HepG2 (cell line): Measurements from ENCODE around the gene BLCAP. TPM values are rescaled to one million over a fixed set of nuclear protein-coding genes. Genes with fewer than 3 reads are reported as not detected.

Experiments
- ATRX ChIP-seq: sonication (generic); formaldehyde crosslinking; IDR thresholded peaks from 2 replicates; pipeline ENCODE4 v1.4.0; 2020; ENCODE audit warnings: missing genetic modification reagents, borderline replicate concordance
- CHD4 ChIP-seq: fragments of 200-600 bp; sonication (generic); IDR thresholded peaks from 2 replicates; pipeline ENCODE4 v1.7.0; 2017; ENCODE audit warnings: mild to moderate bottlenecking, low read length, borderline replicate concordance
- CSRNP1 ChIP-seq: sonication (generic); formaldehyde crosslinking; IDR thresholded peaks from 2 replicates; pipeline ENCODE4 v1.8.1; 2023; ENCODE audit warnings: mild to moderate bottlenecking, missing genetic modification reagents
- MTA3 ChIP-seq: sonication (generic); formaldehyde crosslinking; IDR thresholded peaks from 2 replicates; pipeline ENCODE4 v1.4.0; 2020; ENCODE audit warnings: missing genetic modification reagents
- NFRKB ChIP-seq: fragments of 450-650 bp; IDR thresholded peaks from 2 replicates; pipeline ENCODE4 v1.6.1; 2017
- NRL ChIP-seq: sonication (generic); formaldehyde crosslinking; IDR thresholded peaks from 2 replicates; pipeline ENCODE4 v1.5.0; 2020; ENCODE audit warnings: missing genetic modification reagents, mild to moderate bottlenecking, moderate library complexity, borderline replicate concordance
- PLRG1 ChIP-seq: fragments of 450-650 bp; conservative IDR thresholded peaks from 2 replicates; pipeline ENCODE4 v1.6.1; 2016
- POLR2A ChIP-seq, 2 experiments: IDR thresholded peaks; 2 replicates each; pipeline ENCODE4 v1.6.1; 2011; ENCODE audit warnings: low read depth in 2 of 2, low read length in 2 of 2, mild to moderate bottlenecking in 1 of 2, moderate library complexity in 1 of 2; ENCODE audit not compliant: insufficient read depth in 1 of 2
- RFXANK ChIP-seq: IDR thresholded peaks from 2 replicates; pipeline ENCODE4 v1.6.1; 2016
- RORA ChIP-seq: sonication (generic); formaldehyde crosslinking; IDR thresholded peaks from 2 replicates; pipeline ENCODE4 v1.5.0; 2020; ENCODE audit warnings: mild to moderate bottlenecking, missing genetic modification reagents, moderate library complexity
- TBL1XR1 ChIP-seq: fragments of 150-350 bp; IDR thresholded peaks from 2 replicates; pipeline ENCODE4 v1.6.1; 2014; ENCODE audit warnings: borderline replicate concordance, low read length; ENCODE audit not compliant: partially characterized antibody
- ZC3H4 ChIP-seq: sonication (generic); formaldehyde crosslinking; IDR thresholded peaks from 2 replicates; pipeline ENCODE4 v1.4.0; 2020; ENCODE audit warnings: missing genetic modification reagents, borderline replicate concordance
- ZNF256 ChIP-seq: sonication (generic); formaldehyde crosslinking; conservative IDR thresholded peaks from 2 replicates; pipeline ENCODE4 v1.4.0; 2020; ENCODE audit warnings: missing genetic modification reagents
- ZNF326 ChIP-seq: sonication (generic); formaldehyde crosslinking; IDR thresholded peaks from 2 replicates; pipeline ENCODE4 v1.4.0; 2020; ENCODE audit warnings: missing genetic modification reagents, borderline replicate concordance
- ZNF546 ChIP-seq: sonication (generic); formaldehyde crosslinking; conservative IDR thresholded peaks from 2 replicates; pipeline ENCODE4 v1.8.1; 2023; ENCODE audit warnings: mild to moderate bottlenecking, missing genetic modification reagents
- ZNF607 ChIP-seq: sonication (generic); formaldehyde crosslinking; IDR thresholded peaks from 2 replicates; pipeline ENCODE4 v1.5.1; 2020; ENCODE audit warnings: missing genetic modification reagents, mild to moderate bottlenecking, borderline replicate concordance
- ZNF619 ChIP-seq: sonication (generic); formaldehyde crosslinking; IDR thresholded peaks from 2 replicates; pipeline ENCODE4 v1.4.0; 2020; ENCODE audit warnings: mild to moderate bottlenecking, missing genetic modification reagents
- ZNF687 ChIP-seq: sonication (generic); formaldehyde crosslinking; IDR thresholded peaks from 2 replicates; pipeline ENCODE4 v1.5.1; 2020; ENCODE audit warnings: mild to moderate bottlenecking, missing genetic modification reagents, moderate library complexity
- ZNF776 ChIP-seq: sonication (generic); formaldehyde crosslinking; IDR thresholded peaks from 2 replicates; pipeline ENCODE4 v1.4.0; 2020; ENCODE audit warnings: mild to moderate bottlenecking, missing genetic modification reagents
- polyA plus RNA-seq, 8 experiments: library from polyadenylated mRNA; depleted of rRNA in 3 of 8; stranded (reverse) in 7 of 8; unstranded in 1 of 8; fragments of >200 nt; fragmentation: Illumina TruSeq in 4 of 8; extraction: Trizol in 4 of 8; gene quantifications; 2 replicates each; pipeline versions ENCODE4 v1.2.1 to v1.2.3, GENCODE V29; 2011 to 2016; ENCODE audit warnings: low read depth in 4 of 8, missing spikeins in 1 of 8, mixed read lengths in 1 of 8; ENCODE audit not compliant: insufficient read depth in 1 of 8
- total RNA-seq, 5 experiments: library from RNA; depleted of rRNA; stranded (reverse); fragments of >200 nt; fragmentation: Illumina TruSeq; extraction: Trizol; gene quantifications; 2 replicates each; pipeline ENCODE4 v1.2.3, GENCODE V29; 2016; ENCODE audit warnings: low read depth in 1 of 5
- TF ChIP-seq, protein P1 (sequence below): sonication (generic); formaldehyde crosslinking; IDR thresholded peaks from 2 replicates; pipeline ENCODE4 v1.8.0; 2023; ENCODE audit warnings: mild to moderate bottlenecking, missing genetic modification reagents
- TF ChIP-seq, protein P2 (sequence below): sonication (generic); formaldehyde crosslinking; IDR thresholded peaks from 2 replicates; pipeline ENCODE4; 2020; ENCODE audit warnings: missing genetic modification reagents, mild to moderate bottlenecking, borderline replicate concordance

BLCAP gene
- total and polyA plus RNA-seq, 2 of the 13 experiments (the other 11 are each of a cell fraction or from before 2014, with no cell fraction given) = 52.4 to 86.8 TPM

- TF ChIP-seq, protein P1, sequence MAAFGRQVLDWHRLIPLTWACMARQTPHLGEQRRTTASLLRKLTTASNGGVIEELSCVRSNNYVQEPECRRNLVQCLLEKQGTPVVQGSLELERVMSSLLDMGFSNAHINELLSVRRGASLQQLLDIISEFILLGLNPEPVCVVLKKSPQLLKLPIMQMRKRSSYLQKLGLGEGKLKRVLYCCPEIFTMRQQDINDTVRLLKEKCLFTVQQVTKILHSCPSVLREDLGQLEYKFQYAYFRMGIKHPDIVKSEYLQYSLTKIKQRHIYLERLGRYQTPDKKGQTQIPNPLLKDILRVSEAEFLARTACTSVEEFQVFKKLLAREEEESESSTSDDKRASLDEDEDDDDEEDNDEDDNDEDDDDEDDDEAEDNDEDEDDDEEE (CRISPR knock-in tag) = no peak
- TF ChIP-seq RORA (CRISPR knock-in tag) (no peak), ZNF546 (no peak), ZNF607 (peak; percentile 64; the same call in 1 of the 2 replicates), NRL (CRISPR knock-in tag) (no peak), ZNF687 (peak; percentile 65), CHD4 (peak; percentile 92), ZNF619 (CRISPR knock-in tag) (0 out of 2 replicates have a peak, but pooled peaks have one; percentile 29), POLR2A (IDR thresholded peaks at IDR 0.05; ENCODE audit: insufficient read depth in 1 of 2, low read depth in 2 of 2, low read length in 2 of 2) (no peak), TBL1XR1 (no peak), ZC3H4 (CRISPR knock-in tag) (no peak), ZNF326 (0 out of 2 replicates have a peak, but pooled peaks have one; percentile 47), PLRG1 (no peak), ATRX (CRISPR knock-in tag) (no peak), MTA3 (no peak), CSRNP1 (CRISPR knock-in tag) (peak; percentile 72; the same call in 1 of the 2 replicates), ZNF776 (CRISPR knock-in tag) (0 out of 2 replicates have a peak, but pooled peaks have one; percentile 64), NFRKB (no peak), ZNF256 (CRISPR knock-in tag) (no peak), RFXANK (CRISPR knock-in tag) (no peak)
- TF ChIP-seq, protein P2, sequence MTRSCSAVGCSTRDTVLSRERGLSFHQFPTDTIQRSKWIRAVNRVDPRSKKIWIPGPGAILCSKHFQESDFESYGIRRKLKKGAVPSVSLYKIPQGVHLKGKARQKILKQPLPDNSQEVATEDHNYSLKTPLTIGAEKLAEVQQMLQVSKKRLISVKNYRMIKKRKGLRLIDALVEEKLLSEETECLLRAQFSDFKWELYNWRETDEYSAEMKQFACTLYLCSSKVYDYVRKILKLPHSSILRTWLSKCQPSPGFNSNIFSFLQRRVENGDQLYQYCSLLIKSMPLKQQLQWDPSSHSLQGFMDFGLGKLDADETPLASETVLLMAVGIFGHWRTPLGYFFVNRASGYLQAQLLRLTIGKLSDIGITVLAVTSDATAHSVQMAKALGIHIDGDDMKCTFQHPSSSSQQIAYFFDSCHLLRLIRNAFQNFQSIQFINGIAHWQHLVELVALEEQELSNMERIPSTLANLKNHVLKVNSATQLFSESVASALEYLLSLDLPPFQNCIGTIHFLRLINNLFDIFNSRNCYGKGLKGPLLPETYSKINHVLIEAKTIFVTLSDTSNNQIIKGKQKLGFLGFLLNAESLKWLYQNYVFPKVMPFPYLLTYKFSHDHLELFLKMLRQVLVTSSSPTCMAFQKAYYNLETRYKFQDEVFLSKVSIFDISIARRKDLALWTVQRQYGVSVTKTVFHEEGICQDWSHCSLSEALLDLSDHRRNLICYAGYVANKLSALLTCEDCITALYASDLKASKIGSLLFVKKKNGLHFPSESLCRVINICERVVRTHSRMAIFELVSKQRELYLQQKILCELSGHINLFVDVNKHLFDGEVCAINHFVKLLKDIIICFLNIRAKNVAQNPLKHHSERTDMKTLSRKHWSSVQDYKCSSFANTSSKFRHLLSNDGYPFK (CRISPR knock-in tag) = no peak
Measured at GRCh38 chr20:37564388-37565133, 36.9 kb upstream of the BLCAP start (continued).
